HepG2 (cell line): ENCODE data around the gene RPP25L. TPM values are rescaled to one million over a fixed set of nuclear protein-coding genes. Genes with fewer than 3 reads are reported as not detected.

Experiments used
- ARNT ChIP-seq: fragments of 450-650 bp; IDR thresholded peaks from 2 replicates; pipeline ENCODE4 v1.6.1; 2017
- ATRX ChIP-seq: sonication (generic); formaldehyde crosslinking; IDR thresholded peaks from 2 replicates; pipeline ENCODE4 v1.4.0; 2020; ENCODE audit warnings: missing genetic modification reagents, borderline replicate concordance
- BRD4 ChIP-seq: sonication (generic); formaldehyde crosslinking; IDR thresholded peaks from 2 replicates; pipeline ENCODE4 v1.4.0; 2020; ENCODE audit warnings: missing genetic modification reagents
- FOXA3 ChIP-seq: IDR thresholded peaks from 2 replicates; pipeline ENCODE4 v1.6.1; 2016; ENCODE audit warnings: missing genetic modification reagents, missing compliant biosample characterization
- FOXJ3 ChIP-seq: sonication (generic); formaldehyde crosslinking; IDR thresholded peaks from 2 replicates; pipeline ENCODE4 v1.4.0; 2020; ENCODE audit warnings: missing genetic modification reagents, mild to moderate bottlenecking, borderline replicate concordance
- FOXP1 ChIP-seq, 2 experiments: fragments of 450-650 bp in 1 of 2; IDR thresholded peaks; 2 replicates each; pipeline ENCODE4 v1.6.1; 2017 to 2018; ENCODE audit warnings: antibody characterized with exemption in 1 of 2
- HDAC1 ChIP-seq: sonication (generic); formaldehyde crosslinking; IDR thresholded peaks from 2 replicates; pipeline ENCODE4 v1.5.1; 2020; ENCODE audit warnings: mild to moderate bottlenecking, missing genetic modification reagents
- HHEX ChIP-seq: IDR thresholded peaks from 2 replicates; pipeline ENCODE4 v1.6.1; 2016; ENCODE audit warnings: control low read depth
- HNF4A ChIP-seq: sonication (generic); formaldehyde crosslinking; IDR thresholded peaks from 2 replicates; pipeline ENCODE4 v1.4.0; 2020; ENCODE audit warnings: missing genetic modification reagents
- NFE2L1 ChIP-seq: sonication (generic); formaldehyde crosslinking; IDR thresholded peaks from 2 replicates; pipeline ENCODE4 v1.4.0; 2020; ENCODE audit warnings: missing genetic modification reagents, mild to moderate bottlenecking, borderline replicate concordance
- RCOR2 ChIP-seq: IDR thresholded peaks from 2 replicates; pipeline ENCODE4 v1.6.1; 2016; ENCODE audit warnings: missing biosample characterization, missing genetic modification reagents
- RFXAP ChIP-seq: sonication (generic); formaldehyde crosslinking; IDR thresholded peaks from 2 replicates; pipeline ENCODE4 v1.4.0; 2020; ENCODE audit warnings: missing genetic modification reagents, borderline replicate concordance
- TEAD3 ChIP-seq: optimal IDR thresholded peaks from 2 replicates; pipeline ENCODE3; 2016; ENCODE audit warnings: borderline replicate concordance
- ZBTB7B ChIP-seq: sonication (generic); formaldehyde crosslinking; IDR thresholded peaks from 2 replicates; pipeline ENCODE4 v1.4.0; 2020; ENCODE audit warnings: missing genetic modification reagents
- ZMYM3 ChIP-seq: sonication (generic); formaldehyde crosslinking; IDR thresholded peaks from 2 replicates; pipeline ENCODE4 v1.5.1; 2020; ENCODE audit warnings: mild to moderate bottlenecking, missing genetic modification reagents
- ZNF180 ChIP-seq: sonication (generic); formaldehyde crosslinking; IDR thresholded peaks from 2 replicates; pipeline ENCODE4 v1.4.0; 2020; ENCODE audit warnings: low read depth, missing genetic modification reagents, borderline replicate concordance
- ZNF264 ChIP-seq: sonication (generic); formaldehyde crosslinking; IDR thresholded peaks from 2 replicates; pipeline ENCODE4 v1.4.0; 2020; ENCODE audit warnings: missing genetic modification reagents
- ZNF331 ChIP-seq: sonication (generic); formaldehyde crosslinking; IDR thresholded peaks from 2 replicates; pipeline ENCODE4 v1.4.0; 2020; ENCODE audit warnings: missing genetic modification reagents
- ZNF788 ChIP-seq: sonication (generic); formaldehyde crosslinking; IDR thresholded peaks from 2 replicates; pipeline ENCODE4 v1.5.0; 2020; ENCODE audit warnings: mild to moderate bottlenecking, missing genetic modification reagents, borderline replicate concordance
- polyA plus RNA-seq, 8 experiments: library from polyadenylated mRNA; depleted of rRNA in 3 of 8; stranded (reverse) in 7 of 8; unstranded in 1 of 8; fragments of >200 nt; fragmentation: Illumina TruSeq in 4 of 8; extraction: Trizol in 4 of 8; gene quantifications; 2 replicates each; pipeline versions ENCODE4 v1.2.1 to v1.2.3, GENCODE V29; 2011 to 2016; ENCODE audit warnings: low read depth in 4 of 8, missing spikeins in 1 of 8, mixed read lengths in 1 of 8; ENCODE audit not compliant: insufficient read depth in 1 of 8
- total RNA-seq, 5 experiments: library from RNA; depleted of rRNA; stranded (reverse); fragments of >200 nt; fragmentation: Illumina TruSeq; extraction: Trizol; gene quantifications; 2 replicates each; pipeline ENCODE4 v1.2.3, GENCODE V29; 2016; ENCODE audit warnings: low read depth in 1 of 5
- TF ChIP-seq, protein P1 (sequence below): sonication (generic); formaldehyde crosslinking; conservative IDR thresholded peaks from 2 replicates; pipeline ENCODE4 v1.8.0; 2022; ENCODE audit warnings: low read depth, missing genetic modification reagents
- TF ChIP-seq, protein P2 (sequence below): sonication (generic); formaldehyde crosslinking; conservative IDR thresholded peaks from 2 replicates; pipeline ENCODE4 v1.8.1; 2023; ENCODE audit warnings: missing genetic modification reagents
- TF ChIP-seq, protein P3 (sequence below), 2 experiments: sonication (generic) in 1 of 2; formaldehyde crosslinking in 1 of 2; IDR thresholded peaks; 2 replicates each; pipeline versions ENCODE4 v1.4.0 to v1.6.1; 2016 to 2020; ENCODE audit warnings: borderline replicate concordance in 1 of 2, low read depth in 1 of 2, mild to moderate bottlenecking in 1 of 2, missing genetic modification reagents in 1 of 2
- TF ChIP-seq, protein P4 (sequence below): sonication (generic); formaldehyde crosslinking; IDR thresholded peaks from 2 replicates; pipeline ENCODE4 v1.4.0; 2020; ENCODE audit warnings: missing genetic modification reagents

The RPP25L gene
- total and polyA plus RNA-seq, 2 of the 13 experiments (the other 11 are each of a cell fraction or from before 2014, with no cell fraction given), result 24.5 to 27.3 TPM

DNA sequence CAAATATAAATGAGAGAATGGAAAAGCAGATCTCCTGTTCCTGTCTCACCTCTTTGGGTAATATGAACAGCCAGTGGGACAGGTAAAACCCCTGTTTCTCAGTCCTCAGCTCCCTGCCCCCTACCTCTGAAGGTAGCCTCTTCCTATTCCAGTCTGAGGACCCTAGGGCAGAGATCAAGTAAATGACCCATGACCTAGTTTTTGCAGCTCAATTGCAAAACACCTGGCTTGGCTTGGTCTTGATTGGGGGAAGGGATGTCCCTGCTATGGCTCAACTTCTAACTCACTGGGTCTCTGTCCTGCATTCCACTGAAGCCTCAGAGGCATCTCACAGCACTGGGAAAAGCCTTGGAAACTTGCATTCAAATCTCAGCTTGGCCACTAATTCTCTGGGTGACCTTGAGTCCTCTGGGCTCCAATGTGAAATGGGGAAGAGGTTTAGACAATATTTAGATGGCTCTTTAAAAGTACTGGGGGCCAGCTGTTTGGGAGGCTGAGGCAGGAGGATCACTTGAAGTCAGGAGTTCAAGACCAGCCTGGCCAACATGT, 32.9 kb upstream of the RPP25L start (continued):
- TF ChIP-seq ZNF180 (CRISPR knock-in tag) (no peak), ZNF788 (peak; percentile 79; the same call in 1 of the 2 replicates), HNF4A (CRISPR knock-in tag) (peak; percentile 99), FOXJ3 (CRISPR knock-in tag) (no peak; the same call in 1 of the 2 replicates), TEAD3 (CRISPR knock-in tag) (peak; percentile 90), HDAC1 (CRISPR knock-in tag) (peak; percentile 85), ZMYM3 (CRISPR knock-in tag) (peak; percentile 65), NFE2L1 (CRISPR knock-in tag) (no peak), ARNT (no peak), HHEX (CRISPR knock-in tag) (0 out of 2 replicates have a peak, but pooled peaks have one; percentile 55), RCOR2 (CRISPR knock-in tag) (peak; percentile 69), RFXAP (CRISPR knock-in tag) (no peak), ZNF264 (CRISPR knock-in tag) (0 out of 2 replicates have a peak, but pooled peaks have one; percentile 42), ZBTB7B (CRISPR knock-in tag) (peak; percentile 43; the same call in 1 of the 2 replicates), ATRX (no peak), FOXA3 (peak; percentile 65; the same call in 1 of the 2 replicates), FOXP1 (IDR thresholded peaks at IDR 0.05) (no peak), FOXP1 (CRISPR knock-in tag; IDR thresholded peaks at IDR 0.05) (0 out of 2 replicates have a peak, but pooled peaks have one; percentile 35), ZNF331 (CRISPR knock-in tag) (peak; percentile 54; the same call in 1 of the 2 replicates), BRD4 (no peak)
- TF ChIP-seq, protein P1, sequence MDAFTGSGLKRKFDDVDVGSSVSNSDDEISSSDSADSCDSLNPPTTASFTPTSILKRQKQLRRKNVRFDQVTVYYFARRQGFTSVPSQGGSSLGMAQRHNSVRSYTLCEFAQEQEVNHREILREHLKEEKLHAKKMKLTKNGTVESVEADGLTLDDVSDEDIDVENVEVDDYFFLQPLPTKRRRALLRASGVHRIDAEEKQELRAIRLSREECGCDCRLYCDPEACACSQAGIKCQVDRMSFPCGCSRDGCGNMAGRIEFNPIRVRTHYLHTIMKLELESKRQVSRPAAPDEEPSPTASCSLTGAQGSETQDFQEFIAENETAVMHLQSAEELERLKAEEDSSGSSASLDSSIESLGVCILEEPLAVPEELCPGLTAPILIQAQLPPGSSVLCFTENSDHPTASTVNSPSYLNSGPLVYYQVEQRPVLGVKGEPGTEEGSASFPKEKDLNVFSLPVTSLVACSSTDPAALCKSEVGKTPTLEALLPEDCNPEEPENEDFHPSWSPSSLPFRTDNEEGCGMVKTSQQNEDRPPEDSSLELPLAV (CRISPR knock-in tag), result no peak
- TF ChIP-seq, protein P2, sequence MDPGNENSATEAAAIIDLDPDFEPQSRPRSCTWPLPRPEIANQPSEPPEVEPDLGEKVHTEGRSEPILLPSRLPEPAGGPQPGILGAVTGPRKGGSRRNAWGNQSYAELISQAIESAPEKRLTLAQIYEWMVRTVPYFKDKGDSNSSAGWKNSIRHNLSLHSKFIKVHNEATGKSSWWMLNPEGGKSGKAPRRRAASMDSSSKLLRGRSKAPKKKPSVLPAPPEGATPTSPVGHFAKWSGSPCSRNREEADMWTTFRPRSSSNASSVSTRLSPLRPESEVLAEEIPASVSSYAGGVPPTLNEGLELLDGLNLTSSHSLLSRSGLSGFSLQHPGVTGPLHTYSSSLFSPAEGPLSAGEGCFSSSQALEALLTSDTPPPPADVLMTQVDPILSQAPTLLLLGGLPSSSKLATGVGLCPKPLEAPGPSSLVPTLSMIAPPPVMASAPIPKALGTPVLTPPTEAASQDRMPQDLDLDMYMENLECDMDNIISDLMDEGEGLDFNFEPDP, result no peak
- TF ChIP-seq, protein P3, sequence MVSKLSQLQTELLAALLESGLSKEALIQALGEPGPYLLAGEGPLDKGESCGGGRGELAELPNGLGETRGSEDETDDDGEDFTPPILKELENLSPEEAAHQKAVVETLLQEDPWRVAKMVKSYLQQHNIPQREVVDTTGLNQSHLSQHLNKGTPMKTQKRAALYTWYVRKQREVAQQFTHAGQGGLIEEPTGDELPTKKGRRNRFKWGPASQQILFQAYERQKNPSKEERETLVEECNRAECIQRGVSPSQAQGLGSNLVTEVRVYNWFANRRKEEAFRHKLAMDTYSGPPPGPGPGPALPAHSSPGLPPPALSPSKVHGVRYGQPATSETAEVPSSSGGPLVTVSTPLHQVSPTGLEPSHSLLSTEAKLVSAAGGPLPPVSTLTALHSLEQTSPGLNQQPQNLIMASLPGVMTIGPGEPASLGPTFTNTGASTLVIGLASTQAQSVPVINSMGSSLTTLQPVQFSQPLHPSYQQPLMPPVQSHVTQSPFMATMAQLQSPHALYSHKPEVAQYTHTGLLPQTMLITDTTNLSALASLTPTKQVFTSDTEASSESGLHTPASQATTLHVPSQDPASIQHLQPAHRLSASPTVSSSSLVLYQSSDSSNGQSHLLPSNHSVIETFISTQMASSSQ (IDR thresholded peaks at IDR 0.05; ENCODE audit: low read depth), result no peak
- TF ChIP-seq, protein P3 (CRISPR knock-in tag; IDR thresholded peaks at IDR 0.05; ENCODE audit: borderline replicate concordance), result peak; percentile 30; the same call in 1 of the 2 replicates
- TF ChIP-seq, protein P4, sequence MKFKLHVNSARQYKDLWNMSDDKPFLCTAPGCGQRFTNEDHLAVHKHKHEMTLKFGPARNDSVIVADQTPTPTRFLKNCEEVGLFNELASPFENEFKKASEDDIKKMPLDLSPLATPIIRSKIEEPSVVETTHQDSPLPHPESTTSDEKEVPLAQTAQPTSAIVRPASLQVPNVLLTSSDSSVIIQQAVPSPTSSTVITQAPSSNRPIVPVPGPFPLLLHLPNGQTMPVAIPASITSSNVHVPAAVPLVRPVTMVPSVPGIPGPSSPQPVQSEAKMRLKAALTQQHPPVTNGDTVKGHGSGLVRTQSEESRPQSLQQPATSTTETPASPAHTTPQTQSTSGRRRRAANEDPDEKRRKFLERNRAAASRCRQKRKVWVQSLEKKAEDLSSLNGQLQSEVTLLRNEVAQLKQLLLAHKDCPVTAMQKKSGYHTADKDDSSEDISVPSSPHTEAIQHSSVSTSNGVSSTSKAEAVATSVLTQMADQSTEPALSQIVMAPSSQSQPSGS, result peak; percentile 68; the same call in 1 of the 2 replicates
